ENCODE data around the gene CHAF1B.

- no peak for TF ChIP-seq ZNF121 (tag by site-specific recombination; IDR thresholded peaks at IDR 0.05)
- TF ChIP-seq YY1 (tag by site-specific recombination; IDR thresholded peaks at IDR 0.05): no peak
- no peak for TF ChIP-seq ZBTB7A (tag by site-specific recombination; IDR thresholded peaks at IDR 0.05; ENCODE audit: low read depth)
- TF ChIP-seq KLF16 (tag by site-specific recombination; IDR thresholded peaks at IDR 0.05): no peak
- TF ChIP-seq, protein P1, sequence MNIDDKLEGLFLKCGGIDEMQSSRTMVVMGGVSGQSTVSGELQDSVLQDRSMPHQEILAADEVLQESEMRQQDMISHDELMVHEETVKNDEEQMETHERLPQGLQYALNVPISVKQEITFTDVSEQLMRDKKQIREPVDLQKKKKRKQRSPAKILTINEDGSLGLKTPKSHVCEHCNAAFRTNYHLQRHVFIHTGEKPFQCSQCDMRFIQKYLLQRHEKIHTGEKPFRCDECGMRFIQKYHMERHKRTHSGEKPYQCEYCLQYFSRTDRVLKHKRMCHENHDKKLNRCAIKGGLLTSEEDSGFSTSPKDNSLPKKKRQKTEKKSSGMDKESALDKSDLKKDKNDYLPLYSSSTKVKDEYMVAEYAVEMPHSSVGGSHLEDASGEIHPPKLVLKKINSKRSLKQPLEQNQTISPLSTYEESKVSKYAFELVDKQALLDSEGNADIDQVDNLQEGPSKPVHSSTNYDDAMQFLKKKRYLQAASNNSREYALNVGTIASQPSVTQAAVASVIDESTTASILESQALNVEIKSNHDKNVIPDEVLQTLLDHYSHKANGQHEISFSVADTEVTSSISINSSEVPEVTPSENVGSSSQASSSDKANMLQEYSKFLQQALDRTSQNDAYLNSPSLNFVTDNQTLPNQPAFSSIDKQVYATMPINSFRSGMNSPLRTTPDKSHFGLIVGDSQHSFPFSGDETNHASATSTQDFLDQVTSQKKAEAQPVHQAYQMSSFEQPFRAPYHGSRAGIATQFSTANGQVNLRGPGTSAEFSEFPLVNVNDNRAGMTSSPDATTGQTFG (tag by site-specific recombination; IDR thresholded peaks at IDR 0.05; ENCODE audit: borderline replicate concordance): no peak
- no peak for TF ChIP-seq ZNF311 (tag by site-specific recombination; IDR thresholded peaks at IDR 0.05; ENCODE audit: borderline replicate concordance)
- TF ChIP-seq ZBTB21 (tag by site-specific recombination; IDR thresholded peaks at IDR 0.05): no peak
These were observed 35.6 kb downstream of the CHAF1B start for GRCh38 chr21:36420571-36421339.
